ENCODE data around the gene GNPTG. TPM values are rescaled to one million over a fixed set of nuclear protein-coding genes. Genes with fewer than 3 reads are reported as not detected.

The GNPTG gene
- total and polyA plus RNA-seq, 2 of the 8 experiments (the other 6 are each of a cell fraction or from before 2014, with no cell fraction given) = 26.2 to 51.2 TPM

DNA sequence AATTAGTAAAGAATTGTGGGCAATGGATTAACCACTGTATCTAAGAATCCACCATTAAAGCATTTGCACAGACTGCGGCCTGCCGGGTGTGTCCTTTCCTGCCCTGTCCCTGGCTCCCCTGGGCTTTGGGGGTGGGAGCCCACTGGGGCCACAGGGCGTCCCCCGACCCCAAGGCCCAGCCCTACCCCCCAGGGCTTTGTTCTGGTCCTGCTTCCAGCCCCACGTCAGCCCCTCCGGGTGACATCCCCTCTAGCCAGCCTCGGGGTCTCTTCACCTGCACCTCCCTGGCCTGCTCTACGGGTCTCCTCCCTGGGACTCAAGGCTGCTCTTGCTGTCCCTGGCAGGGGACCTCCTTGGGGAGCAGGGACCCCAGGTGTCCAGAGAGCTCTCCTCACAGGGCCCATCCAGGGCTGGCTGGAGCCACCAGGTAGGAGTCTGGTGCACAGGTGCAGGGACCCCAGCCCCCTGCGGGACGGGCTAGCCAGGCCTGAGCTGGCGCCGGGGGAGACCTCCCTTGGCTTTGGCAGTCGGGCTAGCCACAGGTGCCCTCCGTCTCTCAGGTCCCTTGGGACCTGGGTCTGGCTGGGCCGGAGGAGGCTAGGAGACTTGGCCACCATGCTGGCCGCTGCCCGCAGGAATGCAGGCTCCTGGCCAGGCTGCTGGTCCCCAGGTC, 24.6 kb upstream of the GNPTG start (continued):
- TF ChIP-seq, protein P1, sequence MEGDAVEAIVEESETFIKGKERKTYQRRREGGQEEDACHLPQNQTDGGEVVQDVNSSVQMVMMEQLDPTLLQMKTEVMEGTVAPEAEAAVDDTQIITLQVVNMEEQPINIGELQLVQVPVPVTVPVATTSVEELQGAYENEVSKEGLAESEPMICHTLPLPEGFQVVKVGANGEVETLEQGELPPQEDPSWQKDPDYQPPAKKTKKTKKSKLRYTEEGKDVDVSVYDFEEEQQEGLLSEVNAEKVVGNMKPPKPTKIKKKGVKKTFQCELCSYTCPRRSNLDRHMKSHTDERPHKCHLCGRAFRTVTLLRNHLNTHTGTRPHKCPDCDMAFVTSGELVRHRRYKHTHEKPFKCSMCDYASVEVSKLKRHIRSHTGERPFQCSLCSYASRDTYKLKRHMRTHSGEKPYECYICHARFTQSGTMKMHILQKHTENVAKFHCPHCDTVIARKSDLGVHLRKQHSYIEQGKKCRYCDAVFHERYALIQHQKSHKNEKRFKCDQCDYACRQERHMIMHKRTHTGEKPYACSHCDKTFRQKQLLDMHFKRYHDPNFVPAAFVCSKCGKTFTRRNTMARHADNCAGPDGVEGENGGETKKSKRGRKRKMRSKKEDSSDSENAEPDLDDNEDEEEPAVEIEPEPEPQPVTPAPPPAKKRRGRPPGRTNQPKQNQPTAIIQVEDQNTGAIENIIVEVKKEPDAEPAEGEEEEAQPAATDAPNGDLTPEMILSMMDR (IDR thresholded peaks at IDR 0.05; ENCODE audit: control extremely low read depth in 1 of 3, insufficient read depth in 1 of 3, low read depth in 1 of 3, low read length in 3 of 3) = no peak
- TF ChIP-seq SP2 (IDR thresholded peaks at IDR 0.05; ENCODE audit: low read length) = no peak
- TF ChIP-seq BRCA1 (IDR thresholded peaks at IDR 0.05; ENCODE audit: low read depth, low read length) = no peak
- no peak for TF ChIP-seq KDM1A (IDR thresholded peaks at IDR 0.05; ENCODE audit: borderline replicate concordance, low read length)
- no peak for TF ChIP-seq GTF2F1 (IDR thresholded peaks at IDR 0.05; ENCODE audit: borderline replicate concordance, low read depth, low read length)
- TF ChIP-seq RFX5 (IDR thresholded peaks at IDR 0.05; ENCODE audit: borderline replicate concordance, low read depth, low read length) = no peak
- no peak for TF ChIP-seq JUND (IDR thresholded peaks at IDR 0.05; ENCODE audit: low read length)
